GM21723 (cell line): Measurements from ENCODE around the gene PRKAR2A.
"Not testable (repeated sequence)": the region's sequence is repeated elsewhere in the genome, so short reads cannot be mapped to it uniquely, and the experiment has no call there.

Source experiments
- ATAC-seq: cut with Tn5 transposase; IDR thresholded peaks from one replicate; pipeline ENCODE4 v1.9.1; 2021; ENCODE audit warnings: mild to moderate bottlenecking, moderate library complexity; ENCODE audit not compliant: unreplicated experiment

The PRKAR2A gene

DNA sequence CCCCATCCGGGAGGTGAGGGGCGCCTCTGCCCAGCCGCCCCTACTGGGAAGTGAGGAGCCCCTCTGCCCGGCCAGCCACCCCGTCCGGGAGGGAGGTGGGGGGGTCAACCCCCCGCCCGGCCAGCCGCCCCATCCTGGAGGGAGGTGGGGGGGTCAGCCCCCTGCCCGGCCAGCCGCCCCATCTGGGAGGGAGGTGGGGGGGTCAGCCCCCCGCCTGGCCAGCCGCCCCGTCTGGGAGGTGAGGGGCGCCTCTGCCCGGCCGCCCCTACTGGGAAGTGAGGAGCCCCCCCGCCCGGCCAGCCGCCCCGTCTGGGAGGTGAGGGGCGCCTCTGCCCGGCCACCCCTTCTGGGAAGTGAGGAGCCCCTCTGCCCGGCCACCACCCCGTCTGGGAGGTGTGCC is 113.1 kb downstream of the PRKAR2A start:
- ATAC-seq = not testable (repeated sequence)

DNA sequence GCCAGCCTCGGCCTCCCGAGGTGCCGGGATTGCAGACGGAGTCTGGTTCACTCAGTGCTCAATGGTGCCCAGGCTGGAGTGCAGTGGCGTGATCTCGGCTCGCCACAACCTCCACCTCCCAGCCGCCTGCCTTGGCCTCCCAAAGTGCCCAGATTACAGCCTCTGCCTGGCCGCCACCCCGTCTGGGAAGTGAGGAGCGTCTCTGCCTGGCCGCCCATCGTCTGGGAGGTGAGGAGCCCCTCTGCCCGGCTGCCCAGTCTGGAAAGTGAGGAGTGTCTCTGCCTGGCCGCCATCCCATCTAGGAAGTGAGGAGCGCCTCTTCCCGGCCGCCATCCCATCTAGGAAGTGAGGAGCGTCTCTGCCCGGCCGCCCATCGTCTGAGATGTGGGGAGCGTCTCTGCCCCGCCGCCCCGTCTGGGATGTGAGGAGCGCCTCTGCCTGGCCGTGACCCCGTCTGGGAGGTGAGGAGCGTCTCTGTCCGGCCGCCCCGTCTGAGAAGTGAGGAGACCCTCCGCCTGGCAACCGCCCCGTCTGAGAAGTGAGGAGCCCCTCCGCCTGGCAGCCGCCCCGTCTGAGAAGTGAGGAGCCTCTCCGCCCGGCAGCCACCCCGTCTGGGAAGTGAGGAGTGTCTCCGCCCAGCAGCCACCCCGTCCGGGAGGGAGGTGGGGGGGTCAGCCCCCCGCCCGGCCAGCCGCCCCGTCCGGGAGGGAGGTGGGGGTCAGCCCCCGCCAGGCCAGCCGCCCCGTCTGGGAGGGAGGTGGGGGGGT is 113.7 kb downstream of the PRKAR2A start:
- not testable (repeated sequence) for ATAC-seq

DNA sequence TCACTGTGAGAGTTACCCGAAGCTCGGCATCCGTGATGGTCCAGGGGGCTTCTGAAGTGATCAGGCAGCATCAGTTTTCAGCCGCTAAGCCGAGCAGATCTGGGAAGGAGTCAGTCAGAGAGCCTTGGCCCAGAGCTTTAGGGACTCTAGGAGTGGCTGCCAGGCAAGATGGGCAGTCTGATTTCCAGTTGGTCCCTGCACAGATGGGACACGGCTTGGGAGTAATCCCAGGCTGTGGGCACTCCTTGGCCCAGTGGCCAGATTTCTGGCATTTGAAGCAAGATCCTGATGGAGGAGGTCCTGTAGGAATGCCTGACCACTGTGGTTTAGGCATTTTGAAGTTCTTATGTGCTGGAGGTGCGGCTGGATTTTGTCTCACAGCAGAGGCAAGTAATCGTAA is 120.2 kb downstream of the PRKAR2A start:
- no peak for ATAC-seq

DNA sequence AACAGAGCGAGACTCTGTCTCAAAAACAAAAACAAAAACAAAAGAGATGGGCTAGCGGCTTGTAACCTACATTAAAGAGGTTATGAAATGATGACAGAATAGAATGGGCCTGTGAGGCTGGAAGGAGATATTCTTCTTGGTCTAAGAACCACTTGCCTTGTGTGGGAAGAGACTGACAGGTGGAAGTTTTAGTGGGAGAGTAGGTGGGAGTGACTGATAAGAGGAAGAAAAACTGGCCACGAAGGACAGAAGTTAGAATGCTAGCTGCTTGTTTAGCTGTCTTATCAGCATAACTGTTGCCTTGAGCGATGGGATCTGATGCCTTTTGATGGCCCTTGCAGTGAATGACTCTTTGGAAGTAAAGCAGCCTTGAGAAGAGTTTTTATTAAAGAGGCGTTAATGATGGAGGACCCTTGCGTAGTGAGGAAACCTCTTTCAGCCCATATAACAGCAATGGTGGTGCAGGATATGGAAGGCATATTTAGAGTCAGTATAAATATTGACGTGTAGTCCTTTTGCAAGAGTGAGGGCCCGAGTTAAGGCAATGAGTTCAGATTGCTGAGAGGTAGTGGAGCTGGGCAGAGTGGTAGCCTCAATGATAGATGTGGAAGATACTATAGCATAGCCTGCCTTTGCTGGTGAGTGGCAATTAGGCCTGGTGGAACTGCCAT is 122.4 kb downstream of the PRKAR2A start:
- ATAC-seq = not testable (repeated sequence)

DNA sequence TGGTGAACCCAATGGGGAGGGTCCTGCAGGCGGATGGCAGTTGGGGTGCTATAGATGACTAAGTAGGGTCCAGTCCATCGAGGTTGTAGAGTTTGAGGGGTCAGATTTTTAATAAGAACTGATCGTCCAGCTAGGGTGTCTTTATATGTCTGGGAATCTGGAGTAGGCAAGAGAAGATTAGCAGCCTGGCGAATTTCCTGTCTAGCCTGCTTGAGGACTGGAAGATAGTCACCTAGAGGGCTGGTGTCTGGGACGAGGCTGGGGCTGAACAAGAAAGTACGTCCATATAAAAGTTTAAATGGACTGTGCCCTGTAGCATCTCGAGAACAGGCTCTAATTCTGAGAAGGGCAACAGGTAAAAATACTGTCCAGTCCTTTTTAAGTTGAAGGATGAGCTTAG is 123.9 kb downstream of the PRKAR2A start:
- ATAC-seq = no peak

DNA sequence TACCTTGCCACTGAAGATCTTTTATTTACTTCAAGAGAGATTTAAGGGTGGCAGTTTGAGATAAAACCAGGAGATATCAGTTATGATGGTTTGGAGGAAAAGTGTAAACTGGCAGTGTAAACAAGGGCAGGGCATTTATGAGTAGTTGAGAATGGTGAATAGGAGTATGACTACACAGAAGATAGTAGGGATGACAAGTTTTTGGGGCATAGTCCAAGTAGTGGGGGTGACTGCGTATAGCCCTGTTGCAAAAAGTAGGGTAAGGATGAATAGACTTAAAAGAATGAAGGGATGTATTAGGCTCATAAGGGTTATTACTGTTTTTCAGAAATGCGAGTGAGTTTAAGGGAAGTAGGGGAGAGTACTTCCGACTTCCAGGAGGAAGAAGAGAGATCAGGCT is 124.4 kb downstream of the PRKAR2A start:
- ATAC-seq = not testable (repeated sequence)

DNA sequence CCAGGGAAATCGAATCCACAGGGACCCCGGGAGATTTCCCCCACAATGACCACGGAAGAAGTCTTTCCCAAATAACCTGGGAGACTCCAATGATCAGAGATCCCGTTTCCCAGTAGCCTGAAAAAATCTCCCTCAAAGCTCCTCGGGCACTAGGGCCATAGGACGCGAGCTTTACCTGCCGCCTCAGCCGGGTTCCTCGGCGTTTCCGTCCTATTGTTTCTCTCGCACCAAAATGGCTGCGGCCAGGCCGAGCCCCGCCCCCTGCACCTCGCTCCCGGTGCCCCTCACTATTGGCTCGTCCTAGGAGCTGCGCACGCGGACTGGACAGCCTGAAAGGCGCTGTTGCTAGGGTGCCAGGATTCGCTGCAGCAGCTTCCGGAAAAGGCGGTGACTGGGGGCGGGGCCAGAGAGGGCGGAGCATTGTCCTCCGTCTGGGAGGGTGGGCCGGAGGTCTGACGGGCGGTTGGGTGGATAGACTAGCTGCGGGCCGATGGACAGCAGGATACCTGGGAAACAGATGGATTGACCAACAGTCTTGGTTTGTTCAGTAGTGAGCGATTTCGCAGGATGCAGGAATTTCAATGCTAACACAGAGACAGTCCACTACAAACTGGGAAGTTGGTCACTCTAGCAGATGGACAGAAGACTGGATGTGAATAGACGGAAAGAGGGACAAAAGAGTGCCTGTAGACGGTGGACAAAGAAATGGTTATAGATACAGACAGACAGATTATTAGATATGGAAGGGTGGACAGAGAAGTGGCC is 130.5 kb downstream of the PRKAR2A start, which contains the start of gene IP6K2:
IP6K2 (minus strand) TSS at position 240 of the 765 bp plus-strand sequence. CDS start 21,930 bp downstream, outside the sequence.
- peak; percentile 97 for ATAC-seq

DNA sequence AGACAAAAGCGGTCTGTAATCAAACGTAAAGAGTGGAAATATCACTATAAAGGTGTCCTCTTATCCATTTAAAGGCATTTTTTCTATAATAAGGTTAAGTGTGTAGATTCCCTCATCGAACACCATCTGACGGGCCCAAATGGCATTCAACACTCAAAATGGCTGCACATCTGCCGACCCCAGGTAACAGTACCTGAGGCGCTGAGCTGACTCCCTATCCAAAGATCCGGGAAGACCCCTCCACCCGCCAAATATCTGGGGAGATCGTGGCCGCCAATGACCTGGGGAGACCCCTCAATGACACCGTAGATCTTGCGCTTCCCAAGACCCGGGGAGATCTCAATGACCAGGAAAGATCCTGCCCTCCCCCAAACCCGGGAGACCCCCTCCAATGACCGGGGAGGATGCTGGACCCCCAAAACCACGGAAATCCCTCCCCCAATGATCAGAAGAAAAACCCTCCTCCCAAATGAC is 131.1 kb downstream of the PRKAR2A start:
- no peak for ATAC-seq

DNA sequence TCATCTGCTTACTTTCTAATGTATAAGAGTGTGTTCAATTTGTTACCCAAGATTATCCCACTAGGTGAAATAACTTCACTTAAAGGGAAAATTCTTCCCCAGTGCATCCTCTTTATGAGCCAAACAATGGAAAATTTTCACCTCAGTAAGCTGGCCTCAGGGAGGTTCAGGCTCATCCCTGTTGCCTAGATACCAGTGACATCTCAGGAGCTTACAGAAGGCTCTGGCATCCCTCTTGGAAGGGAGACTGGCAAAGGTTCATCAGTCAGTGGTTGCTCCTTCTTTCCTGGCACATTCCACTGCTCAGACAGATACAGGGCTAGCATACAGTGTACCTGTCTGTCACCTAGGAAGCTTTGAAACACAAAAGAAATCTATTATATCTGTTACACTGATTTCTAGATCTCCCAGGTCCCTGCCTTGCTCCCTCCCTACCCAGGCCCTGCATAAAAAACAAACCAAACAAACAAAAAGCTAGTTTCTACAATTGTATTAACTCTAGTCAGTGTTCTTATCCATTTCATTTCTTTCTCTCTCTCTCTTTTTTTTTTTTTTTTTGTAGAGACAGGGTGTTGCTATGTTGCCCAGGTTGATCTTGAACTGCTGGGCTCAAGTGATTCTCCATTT is 132.4 kb downstream of the PRKAR2A start:
- no peak for ATAC-seq

DNA sequence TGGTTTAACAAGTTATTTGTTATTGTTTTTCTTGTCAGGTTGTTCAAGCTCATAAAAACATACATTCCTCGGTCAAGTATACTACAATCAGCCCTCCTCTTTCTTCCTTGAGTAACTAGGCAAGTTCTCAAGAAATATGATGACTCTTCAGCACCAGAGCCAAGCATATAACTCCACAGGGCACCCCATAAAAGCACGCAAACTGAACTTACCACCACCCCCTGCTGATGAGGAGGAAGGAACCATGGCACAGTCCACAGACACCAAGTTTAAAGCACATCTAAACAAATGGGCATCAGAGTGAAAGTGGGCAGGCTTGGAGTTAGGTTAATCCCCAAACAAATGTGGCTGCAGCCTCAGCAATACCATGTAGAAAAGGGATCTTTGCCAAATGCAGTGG is 135.9 kb downstream of the PRKAR2A start:
- no peak for ATAC-seq

DNA sequence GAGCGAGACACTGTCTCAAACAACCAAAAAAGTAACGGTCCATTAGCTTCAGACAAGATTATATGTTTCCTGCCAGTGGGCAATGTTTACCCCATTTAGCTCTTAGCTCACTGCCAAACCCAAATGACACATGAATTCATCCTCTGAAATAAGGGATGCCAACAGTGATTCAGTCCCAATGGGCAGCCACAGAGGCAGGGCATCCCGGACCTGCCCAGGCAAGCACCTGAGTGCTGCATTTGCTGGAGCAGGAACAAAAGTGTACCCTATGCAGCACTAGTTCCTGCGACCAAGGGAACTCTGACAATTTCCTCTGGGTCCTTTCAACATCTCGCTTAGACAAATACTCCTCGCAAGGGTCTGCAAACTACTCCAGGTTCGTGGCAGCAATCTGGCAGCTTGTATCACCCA is 138.6 kb downstream of the PRKAR2A start:
- ATAC-seq = no peak

DNA sequence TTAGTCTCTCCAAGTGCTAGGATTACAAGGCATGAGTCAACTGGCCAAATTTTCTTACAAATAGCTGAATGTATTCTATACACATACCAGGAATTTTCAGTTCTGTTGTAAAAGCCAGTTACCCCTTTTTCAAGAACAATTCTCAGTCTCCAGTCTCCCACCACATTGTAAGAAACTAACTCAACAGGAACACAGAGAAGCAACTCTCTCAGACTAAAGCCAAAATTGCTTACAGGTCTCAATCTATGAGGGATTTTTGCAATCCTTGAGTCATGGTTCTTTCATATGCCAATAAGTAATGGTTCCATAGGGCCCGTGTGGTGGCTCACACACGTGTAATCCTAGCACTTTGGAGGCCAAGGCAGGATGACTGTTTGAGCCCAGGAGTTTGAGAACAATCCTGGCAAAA is 139.2 kb downstream of the PRKAR2A start:
- ATAC-seq = no peak

DNA sequence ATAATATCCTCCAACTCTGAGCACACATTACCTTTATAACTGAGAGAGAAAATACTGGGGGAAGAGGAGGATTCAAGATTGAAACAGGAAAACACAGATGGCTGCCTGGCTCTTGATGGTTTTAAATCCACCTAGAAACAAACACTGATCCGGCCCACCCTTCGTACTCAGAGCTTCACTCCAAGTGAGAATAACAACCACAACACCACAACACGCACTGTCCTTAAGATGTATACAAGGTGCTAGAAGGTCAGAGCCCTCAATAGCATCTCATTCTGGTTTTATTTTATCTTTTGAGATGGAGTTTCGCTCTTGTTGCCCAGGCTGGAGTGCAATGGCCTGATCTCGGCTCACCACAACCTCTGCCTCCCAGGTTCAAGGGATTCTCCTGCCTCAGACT is 140.5 kb downstream of the PRKAR2A start:
- no peak for ATAC-seq

DNA sequence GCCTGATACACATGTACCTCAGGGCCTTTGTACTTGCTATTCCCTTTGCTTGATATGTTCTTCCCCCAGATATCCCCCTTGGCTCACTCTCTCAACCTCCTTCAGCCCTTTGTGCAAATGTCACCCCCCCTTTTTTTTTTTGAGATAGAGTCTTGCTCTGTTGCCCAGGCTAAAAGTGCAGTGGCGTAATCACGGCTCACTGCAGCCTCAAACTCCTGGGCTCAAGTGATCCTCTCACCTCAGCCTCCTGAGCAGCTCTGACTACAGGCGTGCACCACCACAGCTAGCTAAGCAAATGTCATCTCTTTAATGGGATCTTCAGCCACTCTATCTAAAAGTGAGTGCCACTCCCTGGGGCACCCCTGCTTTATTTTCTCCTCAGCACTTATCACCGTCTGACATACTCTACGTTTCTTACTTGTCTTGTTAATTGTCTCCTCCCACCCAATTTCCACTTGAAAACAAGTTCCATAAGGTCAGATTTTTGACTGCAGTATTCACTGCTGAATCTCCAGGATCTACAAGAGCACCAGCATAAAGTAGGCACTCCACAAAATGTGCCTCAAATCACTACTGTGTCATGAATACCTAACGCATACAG is 145.3 kb downstream of the PRKAR2A start:
- no peak for ATAC-seq

DNA sequence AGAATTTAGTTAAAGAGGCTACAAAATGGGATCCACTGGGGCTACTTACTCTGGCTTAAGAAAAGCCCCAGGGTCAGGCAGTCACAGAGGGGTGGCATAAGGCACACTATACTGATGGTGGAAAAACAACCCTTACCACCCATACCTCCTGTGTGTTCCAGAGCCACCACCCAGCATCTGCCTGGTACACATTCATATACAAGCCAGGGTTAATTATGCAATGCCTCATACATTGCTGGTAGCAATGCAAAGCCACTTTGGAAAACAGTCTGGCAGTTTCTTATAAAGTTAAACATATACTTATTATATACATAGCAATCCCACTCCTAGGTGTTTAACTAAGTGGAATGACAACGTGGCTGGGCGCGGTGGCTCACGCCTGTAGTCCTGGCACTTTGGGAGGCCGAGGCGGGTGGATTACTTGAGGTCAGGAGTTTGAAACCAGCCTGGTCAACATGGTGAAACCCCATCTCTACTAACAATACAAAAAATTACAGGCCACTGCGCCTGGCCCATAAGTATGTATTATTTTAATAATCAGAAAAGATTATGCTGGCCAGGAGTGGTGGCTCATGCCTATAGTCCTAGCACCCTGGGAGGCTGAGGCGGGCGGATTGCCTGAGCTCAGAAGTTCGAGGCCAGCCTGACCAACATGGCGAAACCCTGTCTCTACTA is 146.8 kb downstream of the PRKAR2A start:
- ATAC-seq = no peak

DNA sequence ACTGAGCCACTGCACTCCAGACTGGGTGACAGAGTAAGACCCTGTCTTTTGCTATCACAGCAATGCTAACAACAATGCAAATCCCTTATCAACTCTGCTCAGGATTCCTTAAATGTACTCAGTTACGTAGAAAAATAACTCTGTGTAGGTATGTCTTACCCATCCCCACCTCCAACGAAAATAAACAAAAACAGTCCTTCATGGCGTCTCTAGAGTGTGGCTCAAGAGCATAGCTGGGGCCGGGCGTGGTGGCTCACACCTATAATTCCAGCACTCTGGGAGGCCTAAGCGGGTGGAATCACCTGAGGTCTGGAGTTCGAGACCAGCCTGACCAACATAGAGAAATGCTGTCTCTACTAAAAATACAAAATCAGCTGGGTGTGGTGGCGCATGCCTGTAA is 148.8 kb downstream of the PRKAR2A start:
- no peak for ATAC-seq

DNA sequence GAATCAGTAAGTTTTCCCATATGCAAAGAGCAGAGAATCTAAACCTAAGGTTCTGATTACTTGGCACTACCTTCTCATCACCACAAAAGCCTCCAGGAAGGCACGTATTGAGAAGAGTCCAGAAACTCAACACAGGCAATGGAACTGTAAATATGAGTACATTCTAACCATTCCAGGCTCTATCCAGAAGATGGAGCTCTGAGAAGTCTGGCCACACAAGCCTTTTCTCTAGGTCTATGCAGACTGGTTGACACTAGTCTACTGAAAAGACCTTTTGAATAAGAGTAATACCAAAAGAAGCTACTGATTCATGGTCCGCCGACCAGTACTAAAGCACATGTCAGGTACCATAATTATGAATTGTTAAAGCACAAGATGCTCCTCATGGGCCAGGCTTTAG is 149.7 kb downstream of the PRKAR2A start:
- no peak for ATAC-seq

DNA sequence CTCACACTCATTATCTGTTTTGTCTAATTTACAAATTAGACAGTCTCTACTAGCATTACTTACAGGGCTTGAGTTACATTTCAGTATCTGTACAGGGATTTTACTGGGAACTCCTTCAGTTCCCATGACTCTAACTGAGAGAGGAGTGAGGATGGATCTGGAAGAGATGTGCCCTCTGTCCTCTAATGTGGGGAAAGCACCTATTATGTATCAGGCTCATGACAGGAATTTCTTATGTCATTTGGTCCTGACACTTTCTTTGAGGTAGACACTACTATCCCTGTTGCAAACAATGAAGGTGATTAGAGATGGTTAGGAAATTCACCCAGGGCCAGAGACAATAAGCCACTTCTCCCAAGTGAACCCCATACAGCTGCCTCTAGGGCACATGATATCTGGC is 151.1 kb downstream of the PRKAR2A start:
- ATAC-seq = no peak
